Mesenchymal stem cell (in vitro differentiated cells and primary cell): ENCODE measurements around the gene TWIST2.
A peak's percentile ranks its signal among the peaks of the same experiment; 100 is the strongest.

ENCODE experiments used
- DNase-seq: peaks from one replicate; pipeline ENCODE4 v3.0.0-alpha.2; 2013
- H2AFZ ChIP-seq: one replicate; pipeline ENCODE4 v1.6.1; 2013; ENCODE audit warnings: low read depth, mild to moderate bottlenecking, control low read depth, inconsistent platforms, low read length, moderate library complexity
- H2AK5ac ChIP-seq: 2 replicates; pipeline ENCODE4 v1.6.1; 2013; ENCODE audit warnings: low read length, moderate library complexity, mild to moderate bottlenecking, inconsistent platforms; ENCODE audit not compliant: severe bottlenecking
- H2BK120ac ChIP-seq: one replicate; pipeline ENCODE4 v1.6.1; 2013; ENCODE audit warnings: low read depth, mild to moderate bottlenecking, inconsistent platforms, low read length, moderate library complexity
- H2BK12ac ChIP-seq, 2 experiments: one replicate each; pipeline ENCODE4 v1.6.1; 2013; ENCODE audit warnings: inconsistent platforms in 2 of 2, low read length in 2 of 2, mild to moderate bottlenecking in 2 of 2, moderate library complexity in 2 of 2, control low read depth in 1 of 2
- H2BK15ac ChIP-seq: one replicate; pipeline ENCODE4 v1.6.1; 2013; ENCODE audit warnings: mild to moderate bottlenecking, low read depth, inconsistent platforms; ENCODE audit not compliant: poor library complexity, severe bottlenecking
- H2BK5ac ChIP-seq: 2 replicates; pipeline ENCODE4 v1.6.1; 2013; ENCODE audit warnings: low read depth, mild to moderate bottlenecking, low read length, control low read depth, inconsistent platforms; ENCODE audit not compliant: poor library complexity, severe bottlenecking
- H3K14ac ChIP-seq, 2 experiments: one replicate each; pipeline ENCODE4 v1.6.1; 2013; ENCODE audit warnings: inconsistent platforms in 2 of 2, low read length in 2 of 2, control low read depth in 1 of 2, mild to moderate bottlenecking in 1 of 2, moderate library complexity in 1 of 2
- H3K18ac ChIP-seq, 2 experiments: one replicate each; pipeline ENCODE4 v1.6.1; 2013; ENCODE audit warnings: inconsistent platforms in 2 of 2, low read length in 2 of 2, control low read depth in 1 of 2, low read depth in 1 of 2, mild to moderate bottlenecking in 1 of 2
- H3K23ac ChIP-seq, 2 experiments: one replicate each; pipeline ENCODE4 v1.6.1; 2013; ENCODE audit warnings: inconsistent platforms in 2 of 2, low read length in 2 of 2, mild to moderate bottlenecking in 2 of 2, moderate library complexity in 2 of 2, control low read depth in 1 of 2
- H3K27ac ChIP-seq: 2 replicates; pipeline ENCODE4 v1.5.1; 2013; ENCODE audit warnings: mild to moderate bottlenecking, moderate library complexity, low read length, control low read depth, inconsistent platforms; ENCODE audit not compliant: poor library complexity, severe bottlenecking
- H3K27me3 ChIP-seq, 2 experiments: 2 replicates each; pipeline versions ENCODE4 v1.6.1 to v1.7.0; 2013; ENCODE audit warnings: low read length in 2 of 2, mild to moderate bottlenecking in 2 of 2, moderate library complexity in 2 of 2, control low read depth in 1 of 2, inconsistent platforms in 1 of 2; ENCODE audit not compliant: control insufficient read depth in 1 of 2, insufficient read depth in 1 of 2
- H3K36me3 ChIP-seq, 2 experiments: 2 replicates each; pipeline versions ENCODE4 v1.6.1 to v1.7.0; 2013; ENCODE audit warnings: low read length in 2 of 2, control low read depth in 1 of 2, inconsistent platforms in 1 of 2, low read depth in 1 of 2, mild to moderate bottlenecking in 1 of 2; ENCODE audit not compliant: insufficient read depth in 2 of 2, control insufficient read depth in 1 of 2
- H3K4ac ChIP-seq, 2 experiments: one replicate each; pipeline ENCODE4 v1.6.1; 2013; ENCODE audit warnings: inconsistent platforms in 2 of 2, low read length in 2 of 2, mild to moderate bottlenecking in 2 of 2, moderate library complexity in 2 of 2, control low read depth in 1 of 2, low read depth in 1 of 2
- H3K4me1 ChIP-seq: 2 replicates; pipeline ENCODE4 v1.6.1; 2013; ENCODE audit warnings: low read depth, low read length, control low read depth; ENCODE audit not compliant: control insufficient read depth, insufficient read depth
- H3K4me2 ChIP-seq: 2 replicates; pipeline ENCODE4 v1.6.1; 2013; ENCODE audit warnings: low read length, mild to moderate bottlenecking, inconsistent platforms; ENCODE audit not compliant: poor library complexity, severe bottlenecking
- H3K4me3 ChIP-seq, 2 experiments: 2 replicates each; pipeline versions ENCODE4 v1.5.1 to v1.7.0; 2013; ENCODE audit warnings: low read length in 2 of 2, mild to moderate bottlenecking in 2 of 2, control low read depth in 1 of 2, low read depth in 1 of 2; ENCODE audit not compliant: insufficient read depth in 1 of 2
- H3K79me1 ChIP-seq: replicated peaks from 2 replicates; pipeline ENCODE4 v1.6.1; 2013; ENCODE audit warnings: mild to moderate bottlenecking, control low read depth, low read length, inconsistent platforms; ENCODE audit not compliant: poor library complexity, severe bottlenecking
- H3K9ac ChIP-seq: 2 replicates; pipeline ENCODE4 v1.7.0; 2013; ENCODE audit warnings: mild to moderate bottlenecking, low read length, moderate library complexity
- H3K9me3 ChIP-seq: 2 replicates; pipeline ENCODE4 v1.7.0; 2013; ENCODE audit warnings: mild to moderate bottlenecking, low read length; ENCODE audit not compliant: control insufficient read depth
- H4K8ac ChIP-seq: one replicate; pipeline ENCODE4 v1.6.1; 2013; ENCODE audit warnings: inconsistent platforms, mild to moderate bottlenecking, low read length, moderate library complexity
- H4K91ac ChIP-seq: one replicate; pipeline ENCODE4 v1.6.1; 2013; ENCODE audit warnings: mild to moderate bottlenecking, low read length, inconsistent platforms
- WGBS: methylation state at CpG from one replicate; pipeline ENCODE4 v1.1.7; 2013; ENCODE audit warnings: mixed read lengths; 5-methylcytosine and 5-hydroxymethylcytosine counted together

TWIST2 gene

GRCh38 chr2:238868616-238869292, 20.9 kb downstream of the TWIST2 start:
- Histone ChIP-seq H3K23ac (no peak overlapping the region), H4K8ac (peak overlapping the region; percentile 42), H3K14ac (peak overlapping the region in 1 of 2 experiments; percentile 46), H2BK120ac (no peak overlapping the region), H3K9me3 (no peaks in the 10 kb centered on the region), H3K9ac (peak overlapping the region; percentile 71), H4K91ac (peak overlapping the region; percentile 79), H3K4me3 (peak overlapping the region in 1 of 2 experiments; percentile 20), H2AFZ (no peak overlapping the region), H3K36me3 (peaks cover 0 to 43% of the 10 kb centered on the region in 2 experiments), H3K4ac (no peak overlapping the region), H2BK12ac (peak overlapping the region; percentile 19 to 46), H3K4me2 (no peak overlapping the region), H3K27ac (no peak overlapping the region), H2BK15ac (no peak overlapping the region), H3K27me3 (peaks cover 0 to 21% of the 10 kb centered on the region in 2 experiments), H2AK5ac (no peak overlapping the region), H3K79me1 (no peaks in the 10 kb centered on the region), H2BK5ac (no peak overlapping the region), H3K4me1 (peaks cover 24% of the 10 kb centered on the region), H3K18ac (peak overlapping the region; percentile 58 to 81)
- 94% methylated on average over 25 of the region's 25 CpGs for WGBS
- no peak for DNase-seq

GRCh38 chr2:238869293-238870124, 21.6 kb downstream of the TWIST2 start:
- peaks cover 18% of the 10 kb centered on the region for H3K4me1 ChIP-seq

GRCh38 chr2:238870261-238870660, 22.4 kb downstream of the TWIST2 start:
- Histone ChIP-seq H3K27ac (no peak overlapping the region), H2BK15ac (no peak overlapping the region), H3K4me2 (no peak overlapping the region), H3K4ac (no peak overlapping the region), H3K79me1 (no peaks in the 10 kb centered on the region), H2AFZ (no peak overlapping the region), H4K8ac (no peak overlapping the region), H2BK12ac (peak overlapping the region in 1 of 2 experiments; percentile 76), H3K4me1 (peaks cover 11% of the 10 kb centered on the region), H3K18ac (peak overlapping the region in 1 of 2 experiments; percentile 91), H2BK120ac (no peak overlapping the region), H3K27me3 (peaks cover 0 to 36% of the 10 kb centered on the region in 2 experiments), H3K4me3 (no peak overlapping the region), H2BK5ac (no peak overlapping the region), H2AK5ac (no peak overlapping the region), H3K23ac (peak overlapping the region in 1 of 2 experiments; percentile 57), H3K9ac (no peak overlapping the region), H3K14ac (peak overlapping the region in 1 of 2 experiments; percentile 97), H4K91ac (peak overlapping the region; percentile 3), H3K36me3 (peaks cover 0 to 56% of the 10 kb centered on the region in 2 experiments), H3K9me3 (no peaks in the 10 kb centered on the region)
- no CpG with 5 or more reads among the region's 3 CpGs for WGBS
- DNase-seq = no peak

More at GRCh38 chr2:238869293-238870124, 21.6 kb downstream of the TWIST2 start:
- Histone ChIP-seq H3K9me3 (no peaks in the 10 kb centered on the region), H3K27ac (no peak overlapping the region), H3K4me2 (no peak overlapping the region), H2BK120ac (no peak overlapping the region), H4K91ac (no peak overlapping the region), H2BK5ac (no peak overlapping the region), H4K8ac (no peak overlapping the region), H3K14ac (no peak overlapping the region), H3K79me1 (no peaks in the 10 kb centered on the region), H3K4me3 (no peak overlapping the region), H3K9ac (peak overlapping the region; percentile 21), H3K4ac (no peak overlapping the region), H3K23ac (no peak overlapping the region), H2AK5ac (no peak overlapping the region), H3K18ac (no peak overlapping the region), H2AFZ (no peak overlapping the region), H2BK12ac (no peak overlapping the region), H2BK15ac (no peak overlapping the region), H3K36me3 (peaks cover 0 to 49% of the 10 kb centered on the region in 2 experiments), H3K27me3 (peaks cover 0 to 28% of the 10 kb centered on the region in 2 experiments)
- 92% methylated on average over 6 of the region's 9 CpGs for WGBS
- peak; percentile 65 for DNase-seq

- H4K91ac ChIP-seq = no peak overlapping the region
- no peak overlapping the region for H2AFZ ChIP-seq
- 92% methylated on average over 7 of the region's 7 CpGs for WGBS
Measured at GRCh38 chr2:238872026-238872425, 24.1 kb downstream of the TWIST2 start.

More at GRCh38 chr2:238872026-238872425, 24.1 kb downstream of the TWIST2 start:
- H3K23ac ChIP-seq = no peak overlapping the region
- H3K4me1 ChIP-seq = peaks cover 6% of the 10 kb centered on the region
- no peak overlapping the region for H2BK5ac ChIP-seq
- no peak overlapping the region for H2AK5ac ChIP-seq
- H3K4me2 ChIP-seq = no peak overlapping the region
- no peak for DNase-seq
- H3K9ac ChIP-seq = peak overlapping the region; percentile 12
- no peak overlapping the region for H3K4ac ChIP-seq
- no peak overlapping the region for H2BK120ac ChIP-seq
- H3K9me3 ChIP-seq = no peaks in the 10 kb centered on the region
- peaks cover 0 to 48% of the 10 kb centered on the region in 2 experiments for H3K27me3 ChIP-seq
- H3K36me3 ChIP-seq = peaks cover 0 to 57% of the 10 kb centered on the region in 2 experiments
- H3K79me1 ChIP-seq = no peaks in the 10 kb centered on the region
- H2BK15ac ChIP-seq = no peak overlapping the region
- H4K8ac ChIP-seq = no peak overlapping the region
- H3K4me3 ChIP-seq = no peak overlapping the region
- H3K14ac ChIP-seq = no peak overlapping the region
- H3K18ac ChIP-seq = no peak overlapping the region
- H3K27ac ChIP-seq = no peak overlapping the region
- H2BK12ac ChIP-seq = no peak overlapping the region
